MM.1S (cell line): ENCODE results near the gene NDUFS2.
A peak's percentile ranks its signal among the peaks of the same experiment; 100 is the strongest.

Source experiments
- DNase-seq: peaks from one replicate; pipeline ENCODE4 v3.0.0-alpha.2; 2015
- H2AFZ ChIP-seq: fragments of 300-600 bp; sonication (generic); 2 replicates; pipeline ENCODE4 v1.6.0; 2016; ENCODE audit warnings: antibody characterized with exemption, low read length
- H3F3A ChIP-seq: fragments of 300-600 bp; sonication (generic); 2 replicates; pipeline ENCODE4 v1.6.1; 2016; ENCODE audit warnings: mild to moderate bottlenecking, antibody characterized with exemption, low read length, moderate library complexity, mixed read lengths; ENCODE audit not compliant: insufficient read depth
- H3K27ac ChIP-seq: fragments of 300-600 bp; sonication (generic); 2 replicates; pipeline ENCODE4 v1.5.1; 2016; ENCODE audit warnings: mild to moderate bottlenecking, low read length
- H3K27me3 ChIP-seq: fragments of 300-600 bp; sonication (generic); replicated peaks from 2 replicates; pipeline ENCODE4 v1.6.0; 2016; ENCODE audit warnings: low read length; ENCODE audit not compliant: insufficient read depth
- H3K36me3 ChIP-seq: fragments of 300-600 bp; sonication (generic); replicated peaks from 2 replicates; pipeline ENCODE4 v1.6.1; 2016; ENCODE audit warnings: mild to moderate bottlenecking, low read length, mixed read lengths; ENCODE audit not compliant: insufficient read depth
- H3K4me1 ChIP-seq: fragments of 300-600 bp; sonication (generic); 2 replicates; pipeline ENCODE4 v1.6.1; 2016; ENCODE audit warnings: low read length, mixed read lengths
- H3K4me2 ChIP-seq: fragments of 300-600 bp; sonication (generic); 2 replicates; pipeline ENCODE4 v1.6.0; 2016; ENCODE audit warnings: low read depth, low read length
- H3K4me3 ChIP-seq: fragments of 300-600 bp; sonication (generic); 2 replicates; pipeline ENCODE4 v1.5.1; 2016; ENCODE audit warnings: low read length, mixed read lengths
- H3K79me2 ChIP-seq: fragments of 300-600 bp; sonication (generic); 2 replicates; pipeline ENCODE4 v1.6.1; 2016; ENCODE audit warnings: mixed run types, low read length, mixed read lengths
- H3K9ac ChIP-seq: fragments of 300-600 bp; sonication (generic); 2 replicates; pipeline ENCODE4 v1.6.1; 2016; ENCODE audit warnings: low read length, mixed read lengths
- H3K9me2 ChIP-seq: fragments of 300-600 bp; sonication (generic); replicated peaks from 2 replicates; pipeline ENCODE4 v1.6.1; 2016; ENCODE audit warnings: mild to moderate bottlenecking, low read length, mixed read lengths; ENCODE audit not compliant: insufficient read depth
- H3K9me3 ChIP-seq: fragments of 300-600 bp; sonication (generic); replicated peaks from 2 replicates; pipeline ENCODE4 v1.6.1; 2016; ENCODE audit warnings: mild to moderate bottlenecking, low read length, mixed read lengths; ENCODE audit not compliant: insufficient read depth
- H4K20me1 ChIP-seq: fragments of 300-600 bp; sonication (generic); 2 replicates; pipeline ENCODE4 v1.6.1; 2016; ENCODE audit warnings: mild to moderate bottlenecking, low read length, moderate library complexity, mixed read lengths; ENCODE audit not compliant: insufficient read depth
- EZH2 ChIP-seq: fragments of 300-600 bp; sonication (generic); optimal IDR thresholded peaks from 2 replicates; pipeline ENCODE3; 2017; ENCODE audit warnings: low read depth, mild to moderate bottlenecking, antibody characterized with exemption, low read length, mixed read lengths
- EZH2phosphoT487 ChIP-seq: fragments of 300-600 bp; sonication (generic); IDR thresholded peaks from 2 replicates; pipeline ENCODE4 v1.6.1; 2018; ENCODE audit warnings: antibody characterized with exemption, low read length
- TF ChIP-seq, protein P1 (sequence below): fragments of 300-600 bp; sonication (generic); IDR thresholded peaks from 2 replicates; pipeline ENCODE4 v1.5.1; 2016; ENCODE audit warnings: antibody characterized with exemption, low read length, mixed read lengths

Gene NDUFS2

DNA sequence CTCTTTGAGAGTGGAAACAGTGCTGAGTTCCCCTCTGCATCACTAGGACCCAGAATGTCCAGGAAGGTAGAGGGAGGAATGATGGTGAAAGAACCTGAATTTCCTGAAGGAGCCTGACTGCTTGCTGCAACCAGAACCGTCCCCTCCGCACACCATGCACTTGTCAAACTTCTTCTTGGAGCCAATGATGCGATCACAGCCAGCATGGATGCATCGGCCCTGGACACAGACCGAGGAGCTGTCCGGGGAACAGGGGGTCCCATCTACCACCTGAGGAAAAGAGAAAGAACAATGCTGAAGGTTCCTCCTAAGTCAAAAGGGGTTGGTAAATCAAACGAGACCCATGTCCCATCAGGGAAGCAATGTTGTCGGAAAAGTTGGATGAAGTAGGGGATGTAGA is 10.2 kb upstream of the NDUFS2 start:
- Histone ChIP-seq H3K79me2 (no peaks in the 10 kb centered on the region), H3K27me3 (no peaks in the 10 kb centered on the region), H3K4me1 (peaks cover 20% of the 10 kb centered on the region), H3K36me3 (no peaks in the 10 kb centered on the region), H3K9me2 (no peaks in the 10 kb centered on the region), H4K20me1 (no peaks in the 10 kb centered on the region), H3K27ac (no peak overlapping the region), H3K9ac (no peak overlapping the region), H3F3A (peaks cover 5% of the 10 kb centered on the region; the same call in 1 of the 2 replicates), H3K4me2 (no peak overlapping the region), H2AFZ (peak overlapping the region; percentile 86), H3K9me3 (no peaks in the 10 kb centered on the region), H3K4me3 (no peak overlapping the region)
- DNase-seq, result no peak
- no peak for TF ChIP-seq EZH2phosphoT487
- TF ChIP-seq, protein P1, sequence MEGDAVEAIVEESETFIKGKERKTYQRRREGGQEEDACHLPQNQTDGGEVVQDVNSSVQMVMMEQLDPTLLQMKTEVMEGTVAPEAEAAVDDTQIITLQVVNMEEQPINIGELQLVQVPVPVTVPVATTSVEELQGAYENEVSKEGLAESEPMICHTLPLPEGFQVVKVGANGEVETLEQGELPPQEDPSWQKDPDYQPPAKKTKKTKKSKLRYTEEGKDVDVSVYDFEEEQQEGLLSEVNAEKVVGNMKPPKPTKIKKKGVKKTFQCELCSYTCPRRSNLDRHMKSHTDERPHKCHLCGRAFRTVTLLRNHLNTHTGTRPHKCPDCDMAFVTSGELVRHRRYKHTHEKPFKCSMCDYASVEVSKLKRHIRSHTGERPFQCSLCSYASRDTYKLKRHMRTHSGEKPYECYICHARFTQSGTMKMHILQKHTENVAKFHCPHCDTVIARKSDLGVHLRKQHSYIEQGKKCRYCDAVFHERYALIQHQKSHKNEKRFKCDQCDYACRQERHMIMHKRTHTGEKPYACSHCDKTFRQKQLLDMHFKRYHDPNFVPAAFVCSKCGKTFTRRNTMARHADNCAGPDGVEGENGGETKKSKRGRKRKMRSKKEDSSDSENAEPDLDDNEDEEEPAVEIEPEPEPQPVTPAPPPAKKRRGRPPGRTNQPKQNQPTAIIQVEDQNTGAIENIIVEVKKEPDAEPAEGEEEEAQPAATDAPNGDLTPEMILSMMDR, result no peak
- TF ChIP-seq EZH2, result no peak

DNA sequence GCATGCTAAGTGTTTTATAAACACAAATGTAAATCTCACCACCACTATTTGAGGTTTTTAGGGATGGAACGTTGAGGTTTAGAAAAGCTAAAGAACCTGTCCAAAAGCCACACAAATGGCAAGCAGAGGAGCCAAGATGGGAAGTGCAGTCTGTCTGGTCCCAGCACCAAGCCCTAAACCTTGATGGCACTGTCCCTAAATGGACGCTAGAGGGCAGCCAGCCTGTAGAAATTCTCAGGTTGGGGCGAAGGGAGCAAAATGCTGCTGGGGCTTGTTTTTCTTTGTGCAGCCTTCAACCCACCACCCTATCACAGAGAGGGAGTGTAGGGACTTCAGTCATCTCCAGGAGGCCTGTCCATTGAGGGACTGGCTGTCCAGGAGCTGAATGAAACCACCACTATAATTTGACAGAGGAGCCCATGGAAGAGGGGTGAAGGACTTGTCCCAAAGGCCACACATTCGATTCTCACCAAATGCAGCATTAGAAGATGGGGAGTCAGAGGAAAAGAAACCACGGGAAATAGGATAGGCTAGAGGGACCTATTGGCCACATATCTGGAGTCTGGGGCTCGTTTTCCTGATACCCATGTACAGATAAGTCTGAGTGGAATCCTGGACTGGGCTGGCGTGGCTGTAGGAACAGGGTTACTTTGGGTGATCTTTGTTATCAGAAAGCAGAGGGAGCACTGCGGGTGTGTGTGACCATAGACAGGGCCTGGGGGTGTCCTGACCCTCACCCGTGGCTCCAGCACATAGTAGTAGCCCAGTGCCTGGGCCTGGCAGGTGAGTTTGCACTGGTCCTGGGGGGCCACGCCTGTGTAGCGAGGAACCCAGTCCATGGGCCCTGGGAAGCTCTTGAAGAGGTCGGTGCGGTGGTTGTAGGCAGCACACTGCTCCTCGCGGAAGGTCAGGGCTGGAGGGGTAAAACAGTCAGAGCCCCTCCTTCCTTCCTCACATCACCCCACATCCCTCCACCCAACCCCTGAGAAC is 9.4 kb upstream of the NDUFS2 start:
- Histone ChIP-seq H3K79me2 (no peaks in the 10 kb centered on the region), H3F3A (0 out of 2 replicates have a peak, but pooled peaks cover 4% of the 10 kb centered on the region), H3K4me1 (peaks cover 13% of the 10 kb centered on the region), H2AFZ (peak overlapping the region; percentile 86), H4K20me1 (no peaks in the 10 kb centered on the region), H3K4me3 (no peak overlapping the region), H3K36me3 (no peaks in the 10 kb centered on the region), H3K9ac (peak overlapping the region; percentile 4; the same call in 1 of the 2 replicates), H3K9me3 (no peaks in the 10 kb centered on the region), H3K9me2 (no peaks in the 10 kb centered on the region), H3K27ac (no peak overlapping the region), H3K27me3 (no peaks in the 10 kb centered on the region), H3K4me2 (peak overlapping the region; percentile 25; the same call in 1 of the 2 replicates)
- TF ChIP-seq, protein P1, result peak; percentile 99
- TF ChIP-seq EZH2phosphoT487, result no peak
- DNase-seq, result peak; percentile 89

DNA sequence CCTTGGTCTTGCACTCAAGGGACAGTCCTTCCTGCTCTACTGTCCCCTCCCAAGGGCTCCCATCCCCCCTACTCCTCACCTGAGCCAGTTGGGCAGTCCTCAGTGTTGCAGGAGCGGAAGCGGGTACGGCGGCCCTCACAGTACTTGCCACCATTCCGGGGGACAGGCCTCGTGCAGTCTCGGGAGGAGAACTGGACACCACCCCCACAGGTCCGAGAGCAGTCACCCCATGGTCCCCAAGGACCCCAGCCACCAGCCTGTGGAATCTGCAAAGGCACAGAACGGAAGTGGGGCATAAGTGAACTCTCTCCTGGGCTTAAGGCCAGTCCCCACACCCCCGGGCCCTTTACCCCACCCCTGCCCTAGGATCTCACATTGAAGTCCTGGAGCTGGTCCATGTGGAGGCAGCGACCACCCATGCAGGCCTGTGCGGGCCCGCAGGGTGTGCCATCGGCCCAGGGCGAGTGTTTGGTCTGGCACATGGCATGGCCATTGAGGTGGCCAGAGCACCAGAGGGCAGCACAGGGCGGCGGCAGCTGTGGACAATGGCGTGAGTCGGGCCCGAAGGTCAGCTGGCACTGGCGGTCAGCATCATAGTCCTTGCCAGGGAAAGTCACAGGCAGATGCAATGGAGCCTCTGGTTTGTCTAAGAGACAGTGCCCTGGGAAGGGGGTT is 8.5 kb upstream of the NDUFS2 start:
- H3K27ac ChIP-seq, result no peak overlapping the region

More for the DNA sequence above, 8.5 kb upstream of the NDUFS2 start:
- Histone ChIP-seq H2AFZ (peak overlapping the region; percentile 86; the same call in 1 of the 2 replicates), H3K9ac (no peak overlapping the region), H3K36me3 (no peaks in the 10 kb centered on the region), H3K4me3 (no peak overlapping the region), H3F3A (0 out of 2 replicates have a peak, but pooled peaks cover 4% of the 10 kb centered on the region), H3K4me1 (peaks cover 13% of the 10 kb centered on the region), H3K27me3 (no peaks in the 10 kb centered on the region), H3K9me3 (no peaks in the 10 kb centered on the region), H3K9me2 (no peaks in the 10 kb centered on the region), H3K4me2 (no peak overlapping the region), H3K79me2 (no peaks in the 10 kb centered on the region), H4K20me1 (no peaks in the 10 kb centered on the region)
- TF ChIP-seq, protein P1, result peak; percentile 6; the same call in 1 of the 2 replicates
- no peak for TF ChIP-seq EZH2
- TF ChIP-seq EZH2phosphoT487, result no peak
- DNase-seq, result no peak
